AG09309 (cell line): ENCODE data around the gene ZNF497.

Source experiments
- DNase-seq: peaks from one replicate; pipeline ENCODE4 v3.0.0-alpha.2; 2010; ENCODE audit warnings: low read depth
- H3K4me3 ChIP-seq: 2 replicates; pipeline ENCODE4 v1.5.1; 2011; ENCODE audit warnings: mild to moderate bottlenecking, low read depth, low read length, moderate library complexity; ENCODE audit not compliant: control insufficient read depth
- TF ChIP-seq, protein P1 (sequence below): IDR thresholded peaks from 2 replicates; pipeline ENCODE4 v1.5.1; 2011; ENCODE audit warnings: mild to moderate bottlenecking, low read depth, low read length, inconsistent platforms; ENCODE audit not compliant: insufficient read depth, control insufficient read depth; ENCODE audit errors: missing control alignments

The ZNF497 gene

GRCh38 chr19:58338336-58338735, 24.2 kb downstream of the ZNF497 start:
- TF ChIP-seq, protein P1, sequence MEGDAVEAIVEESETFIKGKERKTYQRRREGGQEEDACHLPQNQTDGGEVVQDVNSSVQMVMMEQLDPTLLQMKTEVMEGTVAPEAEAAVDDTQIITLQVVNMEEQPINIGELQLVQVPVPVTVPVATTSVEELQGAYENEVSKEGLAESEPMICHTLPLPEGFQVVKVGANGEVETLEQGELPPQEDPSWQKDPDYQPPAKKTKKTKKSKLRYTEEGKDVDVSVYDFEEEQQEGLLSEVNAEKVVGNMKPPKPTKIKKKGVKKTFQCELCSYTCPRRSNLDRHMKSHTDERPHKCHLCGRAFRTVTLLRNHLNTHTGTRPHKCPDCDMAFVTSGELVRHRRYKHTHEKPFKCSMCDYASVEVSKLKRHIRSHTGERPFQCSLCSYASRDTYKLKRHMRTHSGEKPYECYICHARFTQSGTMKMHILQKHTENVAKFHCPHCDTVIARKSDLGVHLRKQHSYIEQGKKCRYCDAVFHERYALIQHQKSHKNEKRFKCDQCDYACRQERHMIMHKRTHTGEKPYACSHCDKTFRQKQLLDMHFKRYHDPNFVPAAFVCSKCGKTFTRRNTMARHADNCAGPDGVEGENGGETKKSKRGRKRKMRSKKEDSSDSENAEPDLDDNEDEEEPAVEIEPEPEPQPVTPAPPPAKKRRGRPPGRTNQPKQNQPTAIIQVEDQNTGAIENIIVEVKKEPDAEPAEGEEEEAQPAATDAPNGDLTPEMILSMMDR = no peak
- no peak for DNase-seq
- no peak overlapping the region for H3K4me3 ChIP-seq

DNA sequence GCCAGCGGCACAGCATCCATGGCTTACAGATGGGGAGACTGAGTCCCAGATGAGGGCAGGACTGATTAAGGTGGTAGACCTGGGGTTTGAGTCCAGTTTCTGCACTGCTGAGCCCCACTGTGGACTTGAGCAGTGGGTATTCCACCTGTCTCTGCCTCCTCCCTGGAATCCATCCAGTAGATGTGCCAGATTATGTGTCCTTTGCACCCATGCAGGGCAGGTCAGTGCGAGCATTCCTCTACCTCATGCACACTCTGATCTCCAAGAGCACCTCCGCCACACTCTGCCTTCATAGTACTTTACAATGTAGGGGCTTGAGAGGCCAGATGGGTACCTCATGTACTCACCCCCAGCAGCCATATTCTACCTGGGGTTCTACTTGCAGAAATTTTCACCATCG, 25.7 kb downstream of the ZNF497 start:
- H3K4me3 ChIP-seq = no peak overlapping the region
- DNase-seq = no peak
- TF ChIP-seq, protein P1 = no peak

DNA sequence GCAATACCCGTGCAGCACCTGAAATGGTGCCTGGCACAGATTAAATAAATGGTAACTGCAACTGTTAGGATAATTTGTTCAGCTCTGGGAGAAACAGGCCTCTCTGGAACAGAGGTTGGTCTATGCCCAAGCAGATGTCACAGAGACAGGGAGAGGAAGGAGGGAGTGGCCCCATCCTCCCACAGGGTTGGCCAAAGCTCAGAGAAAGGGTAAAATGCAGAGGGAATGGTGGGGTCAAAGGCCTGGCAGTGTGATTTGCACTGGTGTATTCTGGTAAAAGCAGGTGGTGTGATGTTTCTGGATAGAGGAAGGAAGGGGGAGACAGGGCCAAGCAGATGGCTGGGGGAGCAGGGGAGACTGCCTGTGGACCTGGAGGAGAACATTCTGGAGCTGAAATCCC, 26.3 kb downstream of the ZNF497 start:
- TF ChIP-seq, protein P1 = no peak
- no peak overlapping the region for H3K4me3 ChIP-seq
- no peak for DNase-seq

DNA sequence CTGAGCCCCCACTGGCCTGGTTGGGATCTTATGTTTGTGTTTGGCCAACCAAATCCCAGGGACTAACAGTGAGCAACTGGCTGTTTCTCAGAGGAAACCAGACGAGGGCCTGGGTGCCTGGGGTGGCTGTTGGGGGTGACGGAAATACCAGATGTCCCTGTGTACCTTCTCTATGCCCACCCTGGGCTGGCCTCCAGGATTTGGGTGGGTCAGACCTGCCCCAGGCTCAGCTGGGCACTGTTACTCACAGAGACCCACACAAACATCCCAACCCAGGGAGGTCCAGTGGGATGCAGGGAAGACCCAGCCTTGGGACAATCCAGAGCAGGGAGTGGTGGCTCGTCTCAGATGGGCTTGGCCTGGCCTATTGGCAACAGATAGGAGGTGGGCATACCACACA, 26.9 kb downstream of the ZNF497 start:
- DNase-seq = no peak
- TF ChIP-seq, protein P1 = no peak
- H3K4me3 ChIP-seq = no peak overlapping the region

DNA sequence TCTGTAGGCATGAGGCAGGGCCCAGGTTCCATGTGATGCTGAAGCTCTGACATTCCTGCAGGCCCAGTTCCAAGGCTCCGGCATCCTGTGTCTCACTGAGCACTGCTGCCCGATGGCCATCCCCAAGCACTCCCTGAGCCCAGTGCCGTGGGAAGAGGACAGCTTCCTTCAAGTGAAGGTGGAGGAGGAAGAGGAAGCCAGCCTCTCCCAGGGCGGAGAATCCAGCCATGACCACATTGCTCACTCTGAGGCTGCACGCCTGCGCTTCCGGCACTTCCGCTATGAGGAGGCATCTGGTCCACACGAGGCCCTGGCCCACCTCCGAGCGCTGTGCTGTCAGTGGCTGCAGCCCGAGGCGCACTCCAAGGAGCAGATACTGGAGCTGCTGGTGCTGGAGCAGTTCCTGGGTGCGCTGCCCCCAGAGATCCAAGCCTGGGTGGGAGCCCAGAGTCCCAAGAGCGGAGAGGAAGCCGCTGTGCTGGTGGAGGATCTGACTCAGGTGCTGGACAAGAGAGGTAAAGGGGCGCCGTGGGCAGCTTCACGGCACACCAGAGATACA, 27.8 kb downstream of the ZNF497 start:
- TF ChIP-seq, protein P1 = no peak
- H3K4me3 ChIP-seq = no peak overlapping the region
- DNase-seq = no peak

- TF ChIP-seq, protein P1 = no peak
- no peak for DNase-seq
- no peak overlapping the region for H3K4me3 ChIP-seq
Measured at GRCh38 chr19:58332697-58333096, 29.9 kb downstream of the ZNF497 start.

GRCh38 chr19:58330458-58330857, 32.1 kb downstream of the ZNF497 start:
- no peak overlapping the region for H3K4me3 ChIP-seq
- TF ChIP-seq, protein P1 = no peak
- no peak for DNase-seq
